Neural progenitor cell (in vitro differentiated cells): ENCODE data around the gene IFNA16.

Source experiments
- CTCF ChIP-seq: fragments of 200-600 bp; sonication (generic); IDR thresholded peaks from 2 replicates; pipeline ENCODE4 v1.5.1; 2017; ENCODE audit warnings: antibody characterized with exemption, mild to moderate bottlenecking
- EZH2 ChIP-seq: fragments of 200-600 bp; sonication (generic); IDR thresholded peaks from 2 replicates; pipeline ENCODE4 v1.6.1; 2017; ENCODE audit warnings: antibody characterized with exemption, mild to moderate bottlenecking, moderate library complexity

DNA sequence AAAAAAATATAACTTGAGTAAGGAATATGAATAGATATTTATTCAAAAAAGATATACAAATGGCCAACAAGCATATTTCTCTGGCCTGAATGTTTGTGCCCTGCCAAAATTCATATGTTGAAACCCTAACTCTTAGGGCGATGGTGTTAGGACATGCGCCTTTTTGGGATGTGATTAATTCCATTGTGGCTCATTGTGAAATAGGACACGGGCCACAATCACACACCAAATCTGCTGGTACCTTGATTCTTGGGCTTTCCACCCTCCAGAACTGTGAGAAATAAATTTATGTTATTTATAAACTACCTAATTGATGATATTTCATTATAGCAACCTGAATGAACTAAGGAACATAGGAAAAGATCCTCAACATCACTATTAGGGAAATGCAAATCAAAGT lies 45.0 kb downstream of the IFNA16 start:
- TF ChIP-seq CTCF: no peak
- no peak for TF ChIP-seq EZH2
